Measurements from ENCODE around the gene OR2S2.

The OR2S2 gene

DNA sequence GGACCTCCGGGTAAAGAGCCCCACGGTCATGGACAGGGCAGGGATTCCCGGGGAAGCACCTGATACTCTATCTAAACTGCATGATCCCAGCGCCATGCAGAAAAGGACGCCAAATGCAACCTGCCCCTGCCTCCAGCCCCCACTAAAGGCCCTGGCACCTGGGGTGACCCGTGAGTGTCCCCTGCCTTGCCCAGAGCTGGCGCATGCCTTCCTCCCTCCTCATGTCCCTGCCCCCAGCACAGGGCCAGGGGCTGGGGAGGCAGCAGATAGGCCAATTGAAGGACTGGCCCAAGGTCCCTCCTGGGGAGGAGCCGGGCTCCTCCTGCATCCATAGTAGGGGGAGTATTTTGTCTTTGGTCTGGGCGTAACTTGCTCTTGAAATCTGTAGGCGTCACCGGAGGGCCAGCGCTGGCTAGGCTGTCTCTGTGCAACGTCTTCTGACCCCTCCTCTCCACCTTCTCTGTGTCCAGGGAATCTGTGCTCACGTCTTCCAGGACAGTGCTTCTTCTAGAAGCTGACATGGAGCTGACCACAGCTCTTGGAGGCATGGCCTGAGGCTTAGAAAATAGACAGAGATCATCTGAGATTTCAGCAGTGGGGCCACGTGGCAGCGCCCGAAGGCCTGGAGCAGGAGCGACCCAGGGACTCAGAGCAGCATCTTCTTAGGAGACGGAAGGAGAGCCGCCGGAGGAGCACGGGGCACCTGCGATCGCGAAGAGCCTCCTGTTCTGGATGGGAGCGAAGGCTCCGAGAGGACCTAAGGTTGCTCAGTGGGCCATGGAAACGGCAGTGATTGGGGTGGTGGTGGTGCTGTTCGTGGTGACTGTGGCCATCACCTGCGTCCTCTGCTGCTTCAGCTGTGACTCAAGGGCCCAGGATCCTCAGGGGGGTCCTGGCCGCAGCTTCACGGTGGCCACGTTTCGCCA, 48.0 kb downstream of the OR2S2 start:
- no peak for DNase-seq

DNA sequence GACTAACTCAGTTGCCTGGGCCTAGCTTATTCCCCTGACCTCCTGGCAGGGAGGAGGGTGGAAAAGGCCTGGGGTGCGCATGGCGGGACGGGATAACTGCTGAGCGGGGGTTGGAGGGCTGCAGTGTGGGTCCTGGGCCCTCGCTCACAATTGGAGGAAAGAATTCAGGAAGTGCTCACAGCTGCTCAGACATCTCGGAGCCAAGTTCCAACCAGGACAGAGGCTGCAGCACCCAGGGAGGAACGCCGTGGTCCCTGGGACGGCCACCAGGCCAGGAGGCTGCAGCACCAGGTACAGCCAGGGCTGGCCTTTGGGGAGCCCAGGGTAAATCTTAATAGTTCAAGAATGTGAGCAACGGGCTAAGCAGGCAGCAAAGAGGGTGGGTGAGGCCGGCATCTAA, 48.7 kb downstream of the OR2S2 start, which contains the start of gene SPAAR:
SPAAR (plus strand) TSS at position 217 of the 400 bp plus-strand sequence. CDS start 974 bp downstream, outside the sequence.
- DNase-seq = no peak

DNA sequence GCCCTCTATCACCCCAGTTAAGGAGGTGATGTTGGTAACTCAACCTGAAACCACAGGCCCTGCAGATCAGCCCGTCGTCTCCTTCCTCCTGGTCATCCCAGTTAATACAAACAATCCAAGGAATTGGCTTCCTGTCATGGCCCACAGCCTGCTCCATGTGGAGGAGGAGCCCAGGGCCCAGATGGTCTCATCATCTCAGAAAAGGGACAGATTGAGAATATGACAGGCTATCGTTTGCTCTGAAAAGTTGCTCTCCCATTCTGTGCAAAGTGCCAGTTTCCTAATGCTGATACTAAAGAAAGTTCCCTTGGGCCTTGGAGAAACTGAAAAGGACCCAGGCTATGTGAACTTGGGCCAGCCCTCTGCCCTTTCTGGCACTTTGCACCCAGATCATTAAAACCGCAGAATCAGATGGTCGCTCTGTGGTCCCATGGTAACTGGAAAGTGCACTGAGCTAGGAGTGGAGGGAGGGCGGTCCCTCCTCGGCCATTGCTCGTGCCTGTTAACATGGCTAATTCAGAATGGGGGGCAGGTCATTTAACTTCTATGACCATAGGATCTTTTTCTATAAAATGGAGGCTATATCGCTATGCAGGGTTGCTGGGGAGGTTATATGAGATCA, 49.3 kb downstream of the OR2S2 start:
- DNase-seq = no peak

DNA sequence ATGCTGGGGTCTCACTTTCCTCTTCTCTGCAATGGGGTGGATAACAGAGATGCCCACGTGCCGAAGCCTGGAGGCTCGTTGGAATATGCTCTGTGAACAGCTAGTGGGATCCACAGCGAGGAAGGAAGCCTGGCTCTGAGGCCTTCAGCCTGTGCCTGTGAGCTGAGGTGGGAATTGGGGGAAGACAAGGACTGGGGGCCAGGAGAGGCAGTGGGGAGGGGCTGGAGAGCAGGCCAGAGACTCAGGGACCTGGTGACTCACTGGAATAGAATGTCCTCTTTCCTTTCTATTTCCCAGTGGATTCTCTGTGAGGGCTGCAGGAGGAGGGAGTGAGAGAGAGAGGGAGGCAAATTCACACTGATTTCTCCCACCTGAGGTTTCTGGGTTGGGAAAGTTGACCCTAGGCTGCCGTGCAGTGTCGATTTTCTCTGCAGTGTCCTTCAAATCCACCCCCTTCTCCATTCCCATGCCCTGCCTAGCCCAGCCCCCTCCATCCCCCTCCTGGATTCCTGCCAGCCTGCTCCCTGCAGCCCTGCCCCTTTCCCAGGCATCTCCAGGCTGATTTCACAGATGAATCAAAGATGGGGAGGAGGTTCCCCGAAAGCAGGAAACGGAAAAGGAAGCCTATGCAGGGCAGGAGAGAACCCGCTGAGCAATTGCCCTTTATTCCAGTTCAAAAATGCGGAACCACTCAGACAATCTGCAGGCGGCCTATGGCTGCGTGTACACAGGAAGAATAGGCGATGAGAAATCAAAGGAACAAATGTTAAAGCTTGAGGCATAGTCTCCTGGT, 50.0 kb downstream of the OR2S2 start:
- no peak for DNase-seq

Data from nucleus accumbens (tissue), 56 donors.